GM21423 (cell line): ENCODE data around the gene PPM1J.

Source experiments
- ATAC-seq: cut with Tn5 transposase; IDR thresholded peaks from one replicate; pipeline ENCODE4 v1.9.1; 2021; ENCODE audit warnings: mild to moderate bottlenecking, moderate library complexity; ENCODE audit not compliant: unreplicated experiment

PPM1J gene

GRCh38 chr1:112689842-112690237, 25.3 kb downstream of the PPM1J start:
- no peak for ATAC-seq

GRCh38 chr1:112689196-112689841, 25.8 kb downstream of the PPM1J start:
- ATAC-seq = no peak

- ATAC-seq = no peak
Measured at GRCh38 chr1:112688781-112689193, 26.3 kb downstream of the PPM1J start.

- ATAC-seq = no peak
Measured at GRCh38 chr1:112687785-112688496, 27.2 kb downstream of the PPM1J start.

- no peak for ATAC-seq
Measured at GRCh38 chr1:112687361-112687760, 27.8 kb downstream of the PPM1J start.

- ATAC-seq = no peak
Measured at GRCh38 chr1:112686835-112687234, 28.3 kb downstream of the PPM1J start.

GRCh38 chr1:112686417-112686816, 28.7 kb downstream of the PPM1J start:
- no peak for ATAC-seq

GRCh38 chr1:112685913-112686312, 29.2 kb downstream of the PPM1J start:
- ATAC-seq = no peak

GRCh38 chr1:112678605-112679004, 36.5 kb downstream of the PPM1J start:
- ATAC-seq = no peak

GRCh38 chr1:112677501-112677900, 37.6 kb downstream of the PPM1J start:
- ATAC-seq = no peak

- no peak for ATAC-seq
Measured at GRCh38 chr1:112676543-112676942, 38.6 kb downstream of the PPM1J start.

- no peak for ATAC-seq
Measured at GRCh38 chr1:112675728-112676381, 39.3 kb downstream of the PPM1J start.

- peak; percentile 34 for ATAC-seq
Measured at GRCh38 chr1:112674986-112675727, 40.0 kb downstream of the PPM1J start.

- ATAC-seq = peak; percentile 56
Measured at GRCh38 chr1:112674440-112674985, 40.6 kb downstream of the PPM1J start, which contains the start of gene MOV10. Gene MOV10 (plus strand): TSS chr1:112674659. CDS start chr1:112674913, 254 bp downstream.

GRCh38 chr1:112673592-112674439, 41.3 kb downstream of the PPM1J start:
- peak; percentile 8 for ATAC-seq

GRCh38 chr1:112672842-112673241, 42.3 kb downstream of the PPM1J start:
- ATAC-seq = no peak

- ATAC-seq = no peak
Measured at GRCh38 chr1:112672009-112672408, 43.1 kb downstream of the PPM1J start.

- no peak for ATAC-seq
Measured at GRCh38 chr1:112666946-112667345, 48.2 kb downstream of the PPM1J start.

GRCh38 chr1:112665857-112666256, 49.3 kb downstream of the PPM1J start:
- ATAC-seq = no peak
